ENCODE results near the gene PDIA3. TPM values are rescaled to one million over a fixed set of nuclear protein-coding genes. Genes with fewer than 3 reads are reported as not detected.
"Not testable (repeated sequence)": the region's sequence is repeated elsewhere in the genome, so short reads cannot be mapped to it uniquely, and the experiment has no call there.

Gene PDIA3
- 100 to 1,000 TPM; 394 to 690 (median 654) TPM for polyA plus RNA-seq

DNA sequence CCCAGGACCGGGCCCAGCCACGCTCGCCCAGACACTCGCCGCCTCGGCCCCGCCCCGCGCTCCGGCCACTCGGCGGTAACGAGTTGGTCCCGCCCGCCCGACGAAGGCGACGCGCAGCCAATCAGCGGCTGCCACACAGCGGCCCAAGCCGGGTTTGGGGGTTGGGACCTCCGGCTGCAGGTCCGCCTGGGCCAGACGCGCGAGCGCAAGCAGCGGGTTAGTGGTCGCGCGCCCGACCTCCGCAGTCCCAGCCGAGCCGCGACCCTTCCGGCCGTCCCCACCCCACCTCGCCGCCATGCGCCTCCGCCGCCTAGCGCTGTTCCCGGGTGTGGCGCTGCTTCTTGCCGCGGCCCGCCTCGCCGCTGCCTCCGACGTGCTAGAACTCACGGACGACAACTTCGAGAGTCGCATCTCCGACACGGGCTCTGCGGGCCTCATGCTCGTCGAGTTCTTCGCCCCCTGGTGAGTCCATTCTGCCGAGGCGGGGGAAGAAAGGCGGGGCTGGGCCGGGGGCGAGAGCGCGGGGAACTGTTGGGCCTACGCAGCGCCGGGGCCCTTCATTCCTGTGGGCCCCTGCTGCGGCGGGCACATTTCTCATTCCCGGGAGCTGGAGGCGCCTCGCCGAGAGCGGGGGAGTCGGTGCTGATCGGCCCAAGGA is at the start of gene PDIA3:
PDIA3 (plus strand) TSS at position 194 of the 658 bp plus-strand sequence; CDS start at position 296, 102 bp downstream.
- not testable (repeated sequence) for H3K9me3 Mint-ChIP-seq
- H3K4me1 Mint-ChIP-seq, result peaks cover 39 to 45% of the 10 kb centered on the region in 2 donors

DNA sequence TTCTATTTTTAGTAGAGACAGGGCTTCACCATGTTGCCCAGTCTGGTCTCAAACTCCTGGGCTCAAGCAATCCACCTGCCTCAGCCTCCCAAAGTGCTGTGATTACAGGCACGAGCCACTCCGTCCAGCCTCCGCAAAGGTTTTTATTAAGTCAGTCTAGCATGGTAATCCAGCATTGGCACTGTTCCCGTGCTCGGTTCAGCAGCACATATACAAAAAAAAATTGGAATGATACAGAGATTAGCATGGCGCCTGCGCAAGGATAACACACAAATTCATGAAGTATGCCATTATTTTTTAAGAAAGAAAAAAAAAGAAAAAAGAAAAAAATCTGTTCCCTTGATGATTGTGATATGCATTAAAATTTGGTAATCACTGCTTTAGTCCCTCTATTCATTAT is 44.1 kb upstream of the PDIA3 start:
- H3K27me3 Mint-ChIP-seq (ENCODE audit: low read depth in 3 of 3), result peaks cover 0 to 6% (median 2%) of the 10 kb centered on the region in 3 donors
- no peak for DNase-seq
- no peaks in the 10 kb centered on the region for H3K36me3 Mint-ChIP-seq
- H3K4me1 Mint-ChIP-seq, result no peaks in the 10 kb centered on the region
- no peaks in the 10 kb centered on the region for H3K9me3 Mint-ChIP-seq
- H3K27ac Mint-ChIP-seq, result no peak overlapping the region
- H3K4me3 Mint-ChIP-seq, result no peak overlapping the region

More for the DNA sequence above, at the start of gene PDIA3:
- not testable (repeated sequence) for H3K36me3 Mint-ChIP-seq
- Mint-ChIP-seq H3K27me3 (ENCODE audit: low read depth in 3 of 3) (peaks cover 7 to 28% (median 11%) of the 10 kb centered on the region in 3 donors), H3K27ac (peak within 1 kb of the TSS; percentile 90 to 99 (median 98)), H3K4me3 (peak within 1 kb of the TSS; percentile 89 to 98 (median 93))
- peak; percentile 92 to 94 (median 94) for DNase-seq

DNA sequence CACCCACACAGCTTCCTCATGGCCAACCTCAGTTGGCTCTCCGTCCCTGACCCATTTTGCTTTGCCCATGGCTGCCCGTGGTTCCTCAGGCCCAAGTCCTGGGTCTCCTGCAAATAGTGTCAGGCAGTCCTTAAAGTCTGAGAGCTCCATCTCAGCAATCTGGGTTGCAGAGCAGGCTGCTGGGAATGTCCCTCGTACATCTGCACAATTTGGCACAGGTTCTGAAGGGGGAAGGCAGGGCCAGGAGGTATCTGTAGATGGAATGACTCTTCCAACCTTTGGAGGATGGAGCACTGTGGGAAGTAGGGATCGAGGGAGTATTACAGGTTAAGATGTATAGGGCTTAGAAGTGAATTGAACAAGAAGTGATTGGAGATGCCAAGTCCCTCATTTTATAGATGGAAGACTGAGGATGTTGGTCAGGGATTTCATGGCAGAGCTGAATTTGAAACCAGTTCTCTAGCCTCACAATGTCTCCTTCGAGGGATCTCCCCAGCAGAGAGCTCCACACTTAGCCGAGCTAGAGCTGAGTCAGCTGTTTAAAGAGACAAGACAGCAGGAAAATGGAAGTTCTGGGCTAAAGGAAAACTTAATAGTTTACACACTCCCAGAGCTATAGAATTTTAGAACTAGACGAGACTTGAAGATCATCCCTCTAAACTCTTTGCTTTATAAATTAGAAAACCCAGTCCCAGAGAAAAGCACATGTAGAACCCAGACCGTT is 43.4 kb upstream of the PDIA3 start:
- H3K36me3 Mint-ChIP-seq, result no peaks in the 10 kb centered on the region
- no peak for DNase-seq
- no peak overlapping the region for H3K27ac Mint-ChIP-seq
- no peaks in the 10 kb centered on the region for H3K4me1 Mint-ChIP-seq
- H3K4me3 Mint-ChIP-seq, result no peak overlapping the region
- no peaks in the 10 kb centered on the region for H3K9me3 Mint-ChIP-seq
- peaks cover 0 to 5% (median 2%) of the 10 kb centered on the region in 3 donors for H3K27me3 Mint-ChIP-seq (ENCODE audit: low read depth in 3 of 3)

DNA sequence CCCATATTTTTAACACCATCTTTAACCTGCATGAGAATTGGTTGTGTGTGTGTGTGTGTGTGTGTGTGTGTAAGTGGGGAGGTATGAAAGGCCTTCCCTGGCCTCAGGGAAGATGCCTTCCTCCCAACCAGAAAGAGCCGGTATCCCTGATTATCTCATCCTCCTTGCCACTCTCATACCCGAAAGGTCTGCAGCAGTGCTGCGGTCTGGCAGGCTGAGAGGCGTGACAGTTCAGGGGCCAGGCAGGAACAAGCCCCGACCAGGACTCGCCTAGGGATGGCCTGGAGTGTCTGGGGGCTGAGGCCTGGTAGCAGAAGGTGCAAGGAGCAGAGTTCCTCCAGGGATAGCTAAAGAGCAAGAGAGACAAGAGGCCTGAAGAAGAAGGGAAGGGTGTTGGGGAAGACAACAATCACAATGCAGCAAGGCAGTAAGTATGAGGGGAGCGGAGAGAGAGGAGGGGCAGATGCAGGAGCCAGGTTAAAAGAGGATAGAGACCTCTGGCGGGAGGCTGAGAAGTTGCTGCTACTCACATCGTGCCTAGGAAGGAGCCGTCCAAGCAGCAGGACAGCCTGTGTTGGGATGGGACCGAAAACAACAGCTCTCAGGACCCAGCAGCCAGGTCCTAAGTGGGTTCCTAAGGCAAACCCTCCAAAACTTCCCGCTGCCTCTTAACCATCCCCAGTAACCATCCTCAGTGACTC is 35.7 kb upstream of the PDIA3 start:
- not testable (repeated sequence) for H3K4me1 Mint-ChIP-seq; H3K9me3 Mint-ChIP-seq; H3K4me3 Mint-ChIP-seq; H3K27me3 Mint-ChIP-seq (ENCODE audit: low read depth in 3 of 3); DNase-seq; H3K36me3 Mint-ChIP-seq; H3K27ac Mint-ChIP-seq

DNA sequence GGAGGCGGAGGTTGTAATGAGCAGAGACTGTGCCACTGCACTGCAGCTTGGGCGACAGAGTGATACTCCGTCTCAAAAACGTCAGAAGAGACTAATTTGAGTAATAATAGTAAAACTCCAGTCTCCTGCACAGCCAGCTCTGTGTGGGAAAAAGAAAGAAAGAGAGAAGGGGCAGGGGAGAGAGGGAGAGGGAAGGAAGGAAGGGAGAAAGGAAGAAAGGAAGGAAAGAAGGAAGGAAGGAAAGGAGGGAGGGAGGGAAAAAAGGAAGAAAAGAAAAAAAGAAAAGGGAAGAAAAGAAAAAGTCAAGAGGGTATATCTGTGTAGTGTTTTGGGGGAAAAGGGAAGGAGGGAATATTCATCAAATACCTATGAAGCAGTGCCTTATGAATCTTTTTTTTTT is 23.1 kb upstream of the PDIA3 start:
- Mint-ChIP-seq H3K27me3 (ENCODE audit: low read depth in 3 of 3) (peaks cover 3 to 9% (median 5%) of the 10 kb centered on the region in 3 donors), H3K27ac (no peak overlapping the region), H3K4me3 (no peak overlapping the region), H3K36me3 (no peaks in the 10 kb centered on the region), H3K4me1 (no peaks in the 10 kb centered on the region), H3K9me3 (no peaks in the 10 kb centered on the region)
- no peak for DNase-seq

DNA sequence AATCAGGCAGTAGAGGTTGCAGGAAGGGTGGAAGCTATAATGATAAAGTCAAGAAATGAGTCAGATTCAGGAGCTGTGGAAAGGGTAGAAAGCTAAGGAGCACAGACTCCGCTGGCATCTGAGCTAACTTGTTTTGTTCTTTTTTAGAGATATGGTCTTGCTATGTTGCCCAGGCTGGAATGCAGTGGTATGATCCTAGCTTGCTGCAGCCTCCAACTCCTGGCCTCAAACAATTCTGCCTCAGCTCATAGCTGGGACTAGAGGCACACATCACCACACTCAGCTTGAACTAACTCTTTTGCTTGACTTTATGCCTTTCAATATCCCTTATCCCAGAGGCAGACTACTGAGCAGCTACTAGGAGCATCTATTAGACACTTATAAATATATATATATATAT is 19.9 kb upstream of the PDIA3 start:
- H3K36me3 Mint-ChIP-seq, H3K4me1 Mint-ChIP-seq, H3K27ac Mint-ChIP-seq, H3K9me3 Mint-ChIP-seq, H3K4me3 Mint-ChIP-seq, DNase-seq: not testable (repeated sequence)
- peaks cover 2 to 11% (median 2%) of the 10 kb centered on the region in 3 donors for H3K27me3 Mint-ChIP-seq (ENCODE audit: low read depth in 3 of 3)

DNA sequence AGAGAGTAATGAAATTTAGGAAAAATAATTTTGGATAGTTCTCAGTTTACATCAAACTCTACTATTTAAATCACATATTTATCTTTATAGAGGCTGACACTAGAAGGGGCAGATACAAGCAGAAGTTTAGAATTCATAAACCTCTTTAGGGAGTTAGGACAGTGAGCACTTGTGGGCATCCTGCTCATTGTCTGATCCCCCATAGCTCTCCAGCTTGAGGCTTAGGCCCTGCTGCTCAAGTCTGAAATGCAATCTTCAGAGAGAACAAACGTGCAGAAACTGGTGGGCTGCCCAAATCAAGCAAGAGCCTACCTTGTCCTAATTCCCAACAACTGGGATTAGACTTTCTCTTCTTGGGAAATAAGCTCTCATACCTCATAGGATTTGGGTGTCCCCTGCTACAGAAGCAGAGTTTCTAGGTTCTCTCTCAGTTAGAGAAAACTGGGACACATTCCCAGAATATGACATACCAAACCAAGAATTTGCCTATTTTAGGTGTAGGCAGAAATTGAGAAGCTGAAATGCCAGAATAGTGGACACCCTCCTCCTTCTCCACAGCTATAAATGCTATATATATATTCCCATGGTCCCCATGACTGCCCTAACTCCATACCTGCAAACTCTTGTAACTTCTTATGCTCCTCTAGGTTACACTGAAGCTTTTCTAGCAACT is 18.0 kb upstream of the PDIA3 start:
- not testable (repeated sequence) for DNase-seq; H3K36me3 Mint-ChIP-seq; H3K9me3 Mint-ChIP-seq; H3K4me1 Mint-ChIP-seq; H3K27ac Mint-ChIP-seq; H3K27me3 Mint-ChIP-seq (ENCODE audit: low read depth in 3 of 3); H3K4me3 Mint-ChIP-seq

DNA sequence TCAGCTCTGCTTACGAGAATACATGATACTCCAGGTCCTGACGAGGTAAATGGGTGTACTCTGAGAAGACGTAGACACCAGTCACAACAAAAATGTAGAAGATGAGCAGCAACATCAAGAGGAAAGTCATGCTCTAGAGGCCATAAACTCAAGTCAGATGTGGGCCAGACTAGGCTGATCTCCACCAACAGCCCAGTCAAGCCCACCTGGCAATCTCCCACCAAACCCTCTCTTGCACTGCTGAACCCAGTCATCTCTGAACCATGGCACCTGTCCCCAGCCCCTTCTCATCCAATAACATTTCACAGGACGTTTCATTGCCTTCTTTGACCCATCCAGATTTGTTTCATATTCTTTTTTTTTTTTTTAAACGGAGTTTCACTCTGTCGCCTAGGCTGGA is 10.8 kb upstream of the PDIA3 start:
- peaks cover 0 to 4% (median 0%) of the 10 kb centered on the region in 3 donors for H3K36me3 Mint-ChIP-seq
- no peak for DNase-seq
- H3K4me3 Mint-ChIP-seq, result no peak overlapping the region
- no peaks in the 10 kb centered on the region for H3K9me3 Mint-ChIP-seq
- H3K4me1 Mint-ChIP-seq, result peaks cover 0 to 6% of the 10 kb centered on the region in 2 donors
- peaks cover 0 to 4% (median 2%) of the 10 kb centered on the region in 3 donors for H3K27me3 Mint-ChIP-seq (ENCODE audit: low read depth in 3 of 3)
- no peak overlapping the region for H3K27ac Mint-ChIP-seq

DNA sequence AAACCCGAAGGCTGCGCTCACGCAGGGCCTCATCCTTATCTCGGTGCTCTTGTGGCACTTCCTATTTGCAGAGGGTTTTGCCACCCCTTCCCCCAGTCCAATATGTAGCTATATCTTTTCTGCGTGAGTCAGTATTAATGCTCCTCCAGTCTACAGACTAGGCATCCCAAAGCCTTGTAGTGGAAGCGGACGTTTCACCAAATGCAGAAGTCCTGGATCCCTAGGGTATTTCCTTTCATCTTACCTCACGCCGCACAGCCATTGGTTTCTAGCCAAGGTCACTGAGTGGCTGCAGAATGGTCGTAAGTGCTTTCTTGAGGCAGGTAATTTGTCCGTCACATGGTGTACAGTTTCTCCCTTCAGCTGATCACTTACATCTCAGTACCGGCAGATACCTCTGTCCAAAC is 668 bp downstream of the PDIA3 start:
- peaks cover 7 to 28% (median 11%) of the 10 kb centered on the region in 3 donors for H3K27me3 Mint-ChIP-seq (ENCODE audit: low read depth in 3 of 3)
- not testable (repeated sequence) for DNase-seq, H3K9me3 Mint-ChIP-seq, H3K36me3 Mint-ChIP-seq
- peak overlapping the region; percentile 89 to 98 (median 93) for H3K4me3 Mint-ChIP-seq
- H3K27ac Mint-ChIP-seq, result peak overlapping the region; percentile 90 to 99 (median 98)
- H3K4me1 Mint-ChIP-seq, result peaks cover 45 to 50% of the 10 kb centered on the region in 2 donors

DNA sequence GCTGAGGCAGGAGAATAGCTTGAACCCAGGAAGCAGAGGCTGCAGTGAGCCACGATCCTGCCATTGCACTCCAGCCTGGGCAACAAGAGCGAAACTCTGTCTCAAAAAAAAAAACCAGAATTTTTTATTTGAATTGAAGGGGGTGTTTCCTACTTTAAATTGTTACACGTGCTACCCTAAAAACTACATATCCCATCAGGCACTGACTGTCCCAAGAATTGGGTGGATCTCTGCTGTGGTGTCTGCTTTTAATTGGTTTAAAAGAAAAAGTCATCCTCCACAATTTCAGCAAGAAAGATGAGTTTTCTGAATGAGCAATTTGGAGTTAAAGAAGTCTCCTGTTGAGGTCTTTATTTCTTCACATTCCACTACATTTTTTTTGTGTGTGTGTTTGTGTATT is 2.1 kb downstream of the PDIA3 start:
- peaks cover 58 to 65% of the 10 kb centered on the region in 2 donors for H3K4me1 Mint-ChIP-seq
- H3K4me3 Mint-ChIP-seq, result peak overlapping the region; percentile 89 to 98 (median 93)
- H3K27ac Mint-ChIP-seq, result peak overlapping the region; percentile 89 to 99 (median 96)
- peak in 2 of 3 donors; percentile 14 to 30 for DNase-seq
- no peaks in the 10 kb centered on the region for H3K36me3 Mint-ChIP-seq
- H3K9me3 Mint-ChIP-seq, result no peaks in the 10 kb centered on the region
- peaks cover 9 to 28% (median 11%) of the 10 kb centered on the region in 3 donors for H3K27me3 Mint-ChIP-seq (ENCODE audit: low read depth in 3 of 3)

DNA sequence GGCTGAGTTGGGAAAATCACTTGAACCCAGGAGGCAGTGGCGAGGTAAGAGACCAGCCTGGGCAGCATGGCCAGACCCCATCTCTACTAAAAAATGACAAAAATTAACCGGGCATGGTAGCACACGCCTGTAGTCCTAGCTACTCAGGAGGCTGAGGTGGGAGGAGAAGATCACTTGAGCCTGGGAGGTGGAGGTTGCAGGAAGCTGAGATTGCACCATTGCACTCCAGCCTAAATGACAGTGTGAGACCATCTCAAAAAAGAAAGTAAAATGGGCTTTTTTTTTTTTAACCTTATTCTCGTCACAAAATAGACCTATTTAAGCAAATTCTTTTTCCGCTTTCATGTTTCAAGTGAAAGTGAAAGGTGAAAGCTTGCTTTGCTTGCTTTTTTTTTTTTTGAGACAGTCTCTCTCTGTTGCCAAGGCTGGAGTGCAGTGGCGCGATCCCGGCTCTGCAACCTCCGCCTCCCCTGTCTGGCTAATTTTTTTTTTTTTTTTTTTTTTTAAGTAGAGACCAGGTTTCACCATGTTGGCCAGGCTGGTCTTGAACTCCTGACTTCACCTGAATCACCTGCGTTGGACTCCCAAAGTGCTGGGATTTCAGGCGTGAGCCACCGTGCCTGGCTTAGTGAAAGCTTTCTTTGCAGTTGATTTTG is 3.6 kb downstream of the PDIA3 start:
- peak; percentile 79 to 84 (median 83) for DNase-seq
- H3K4me3 Mint-ChIP-seq, result peak overlapping the region; percentile 74 to 89 (median 80)
- peaks cover 63 to 69% of the 10 kb centered on the region in 2 donors for H3K4me1 Mint-ChIP-seq
- peak overlapping the region; percentile 86 to 97 (median 90) for H3K27ac Mint-ChIP-seq
- peaks cover 9 to 24% (median 11%) of the 10 kb centered on the region in 3 donors for H3K27me3 Mint-ChIP-seq (ENCODE audit: low read depth in 3 of 3)
- H3K9me3 Mint-ChIP-seq, result no peaks in the 10 kb centered on the region
- no peaks in the 10 kb centered on the region for H3K36me3 Mint-ChIP-seq

DNA sequence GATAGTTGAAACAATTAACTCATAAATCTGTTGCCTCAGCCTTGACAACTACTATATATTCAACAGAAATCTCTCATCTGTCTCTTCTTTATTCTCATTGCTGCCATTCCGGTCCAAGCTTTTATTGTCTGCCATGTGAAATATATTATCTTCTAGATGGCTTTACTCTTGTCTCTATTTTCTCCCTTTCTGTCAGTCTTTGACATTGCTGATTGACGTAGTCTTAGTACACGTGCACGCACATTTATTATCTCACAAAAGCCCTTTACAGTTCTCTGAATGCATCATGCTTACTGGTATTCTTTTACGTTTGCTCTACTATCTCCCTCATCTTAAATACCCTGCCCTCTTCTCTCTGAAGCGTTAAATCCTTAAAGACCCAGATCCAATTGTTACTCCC is 5.6 kb downstream of the PDIA3 start:
- H3K36me3 Mint-ChIP-seq, result peaks cover 4 to 7% (median 6%) of the 10 kb centered on the region in 3 donors
- H3K4me1 Mint-ChIP-seq, result peaks cover 56 to 69% of the 10 kb centered on the region in 2 donors
- no peak for DNase-seq
- H3K4me3 Mint-ChIP-seq, result peak overlapping the region; percentile 7 to 85 (median 46)
- H3K27me3 Mint-ChIP-seq (ENCODE audit: low read depth in 3 of 3), result peaks cover 2 to 10% (median 5%) of the 10 kb centered on the region in 3 donors
- no peaks in the 10 kb centered on the region for H3K9me3 Mint-ChIP-seq
- H3K27ac Mint-ChIP-seq, result peak overlapping the region; percentile 36 to 97 (median 90)

DNA sequence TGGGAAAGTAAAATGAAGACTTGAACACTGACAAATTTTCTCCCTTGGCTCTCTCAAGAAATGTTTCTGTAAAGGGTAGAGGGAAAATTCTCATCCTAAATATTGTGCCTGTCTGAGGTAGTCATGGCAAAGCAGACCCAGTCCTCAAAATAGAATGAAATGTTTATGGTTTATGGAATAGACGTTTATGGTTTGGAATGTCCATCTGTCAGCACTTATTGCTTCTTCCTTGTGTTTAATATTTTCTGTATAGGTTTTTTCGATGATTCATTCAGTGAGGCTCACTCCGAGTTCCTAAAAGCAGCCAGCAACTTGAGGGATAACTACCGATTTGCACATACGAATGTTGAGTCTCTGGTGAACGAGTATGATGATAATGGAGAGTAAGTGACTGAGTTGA is 16.6 kb downstream of the PDIA3 start:
- H3K36me3 Mint-ChIP-seq, result peaks cover 19 to 47% (median 22%) of the 10 kb centered on the region in 3 donors
- H3K9me3 Mint-ChIP-seq, result no peaks in the 10 kb centered on the region
- H3K4me3 Mint-ChIP-seq, result no peak overlapping the region
- peaks cover 0 to 5% (median 2%) of the 10 kb centered on the region in 3 donors for H3K27me3 Mint-ChIP-seq (ENCODE audit: low read depth in 3 of 3)
- peaks cover 0 to 9% of the 10 kb centered on the region in 2 donors for H3K4me1 Mint-ChIP-seq
- no peak for DNase-seq
- peak overlapping the region in 2 of 6 donors; percentile 17 to 66 for H3K27ac Mint-ChIP-seq

Data from immature natural killer cell (primary cell).